ENCODE data around the gene DLGAP1.

Gene DLGAP1

GRCh38 chr18:3524706-3525105 lies 930.4 kb downstream of the DLGAP1 start (continued):
- TF ChIP-seq, protein P1, sequence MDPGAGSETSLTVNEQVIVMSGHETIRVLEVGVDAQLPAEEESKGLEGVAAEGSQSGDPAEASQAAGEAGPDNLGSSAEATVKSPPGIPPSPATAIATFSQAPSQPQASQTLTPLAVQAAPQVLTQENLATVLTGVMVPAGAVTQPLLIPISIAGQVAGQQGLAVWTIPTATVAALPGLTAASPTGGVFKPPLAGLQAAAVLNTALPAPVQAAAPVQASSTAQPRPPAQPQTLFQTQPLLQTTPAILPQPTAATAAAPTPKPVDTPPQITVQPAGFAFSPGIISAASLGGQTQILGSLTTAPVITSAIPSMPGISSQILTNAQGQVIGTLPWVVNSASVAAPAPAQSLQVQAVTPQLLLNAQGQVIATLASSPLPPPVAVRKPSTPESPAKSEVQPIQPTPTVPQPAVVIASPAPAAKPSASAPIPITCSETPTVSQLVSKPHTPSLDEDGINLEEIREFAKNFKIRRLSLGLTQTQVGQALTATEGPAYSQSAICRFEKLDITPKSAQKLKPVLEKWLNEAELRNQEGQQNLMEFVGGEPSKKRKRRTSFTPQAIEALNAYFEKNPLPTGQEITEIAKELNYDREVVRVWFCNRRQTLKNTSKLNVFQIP (CRISPR knock-in tag; IDR thresholded peaks at IDR 0.05; ENCODE audit: borderline replicate concordance, low read depth), result no peak
- TF ChIP-seq ZFP3 (CRISPR knock-in tag; IDR thresholded peaks at IDR 0.05), result no peak

- ATAC-seq, result no peak
- TF ChIP-seq, protein P2, sequence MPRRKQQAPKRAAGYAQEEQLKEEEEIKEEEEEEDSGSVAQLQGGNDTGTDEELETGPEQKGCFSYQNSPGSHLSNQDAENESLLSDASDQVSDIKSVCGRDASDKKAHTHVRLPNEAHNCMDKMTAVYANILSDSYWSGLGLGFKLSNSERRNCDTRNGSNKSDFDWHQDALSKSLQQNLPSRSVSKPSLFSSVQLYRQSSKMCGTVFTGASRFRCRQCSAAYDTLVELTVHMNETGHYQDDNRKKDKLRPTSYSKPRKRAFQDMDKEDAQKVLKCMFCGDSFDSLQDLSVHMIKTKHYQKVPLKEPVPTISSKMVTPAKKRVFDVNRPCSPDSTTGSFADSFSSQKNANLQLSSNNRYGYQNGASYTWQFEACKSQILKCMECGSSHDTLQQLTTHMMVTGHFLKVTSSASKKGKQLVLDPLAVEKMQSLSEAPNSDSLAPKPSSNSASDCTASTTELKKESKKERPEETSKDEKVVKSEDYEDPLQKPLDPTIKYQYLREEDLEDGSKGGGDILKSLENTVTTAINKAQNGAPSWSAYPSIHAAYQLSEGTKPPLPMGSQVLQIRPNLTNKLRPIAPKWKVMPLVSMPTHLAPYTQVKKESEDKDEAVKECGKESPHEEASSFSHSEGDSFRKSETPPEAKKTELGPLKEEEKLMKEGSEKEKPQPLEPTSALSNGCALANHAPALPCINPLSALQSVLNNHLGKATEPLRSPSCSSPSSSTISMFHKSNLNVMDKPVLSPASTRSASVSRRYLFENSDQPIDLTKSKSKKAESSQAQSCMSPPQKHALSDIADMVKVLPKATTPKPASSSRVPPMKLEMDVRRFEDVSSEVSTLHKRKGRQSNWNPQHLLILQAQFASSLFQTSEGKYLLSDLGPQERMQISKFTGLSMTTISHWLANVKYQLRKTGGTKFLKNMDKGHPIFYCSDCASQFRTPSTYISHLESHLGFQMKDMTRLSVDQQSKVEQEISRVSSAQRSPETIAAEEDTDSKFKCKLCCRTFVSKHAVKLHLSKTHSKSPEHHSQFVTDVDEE (CRISPR knock-in tag; IDR thresholded peaks at IDR 0.05), result no peak
- TF ChIP-seq ZFP30 (CRISPR knock-in tag; IDR thresholded peaks at IDR 0.05) (no peak), OSR1 (CRISPR knock-in tag; IDR thresholded peaks at IDR 0.05) (no peak), TOX (CRISPR knock-in tag; IDR thresholded peaks at IDR 0.05; ENCODE audit: borderline replicate concordance) (no peak), ZNF70 (CRISPR knock-in tag; IDR thresholded peaks at IDR 0.05) (no peak)
- TF ChIP-seq, protein P3, sequence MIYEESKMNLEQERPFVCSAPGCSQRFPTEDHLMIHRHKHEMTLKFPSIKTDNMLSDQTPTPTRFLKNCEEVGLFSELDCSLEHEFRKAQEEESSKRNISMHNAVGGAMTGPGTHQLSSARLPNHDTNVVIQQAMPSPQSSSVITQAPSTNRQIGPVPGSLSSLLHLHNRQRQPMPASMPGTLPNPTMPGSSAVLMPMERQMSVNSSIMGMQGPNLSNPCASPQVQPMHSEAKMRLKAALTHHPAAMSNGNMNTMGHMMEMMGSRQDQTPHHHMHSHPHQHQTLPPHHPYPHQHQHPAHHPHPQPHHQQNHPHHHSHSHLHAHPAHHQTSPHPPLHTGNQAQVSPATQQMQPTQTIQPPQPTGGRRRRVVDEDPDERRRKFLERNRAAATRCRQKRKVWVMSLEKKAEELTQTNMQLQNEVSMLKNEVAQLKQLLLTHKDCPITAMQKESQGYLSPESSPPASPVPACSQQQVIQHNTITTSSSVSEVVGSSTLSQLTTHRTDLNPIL (CRISPR knock-in tag; IDR thresholded peaks at IDR 0.05; ENCODE audit: low read depth), result no peak
These were observed 934.6 kb downstream of the DLGAP1 start for GRCh38 chr18:3520230-3521085.

DNA sequence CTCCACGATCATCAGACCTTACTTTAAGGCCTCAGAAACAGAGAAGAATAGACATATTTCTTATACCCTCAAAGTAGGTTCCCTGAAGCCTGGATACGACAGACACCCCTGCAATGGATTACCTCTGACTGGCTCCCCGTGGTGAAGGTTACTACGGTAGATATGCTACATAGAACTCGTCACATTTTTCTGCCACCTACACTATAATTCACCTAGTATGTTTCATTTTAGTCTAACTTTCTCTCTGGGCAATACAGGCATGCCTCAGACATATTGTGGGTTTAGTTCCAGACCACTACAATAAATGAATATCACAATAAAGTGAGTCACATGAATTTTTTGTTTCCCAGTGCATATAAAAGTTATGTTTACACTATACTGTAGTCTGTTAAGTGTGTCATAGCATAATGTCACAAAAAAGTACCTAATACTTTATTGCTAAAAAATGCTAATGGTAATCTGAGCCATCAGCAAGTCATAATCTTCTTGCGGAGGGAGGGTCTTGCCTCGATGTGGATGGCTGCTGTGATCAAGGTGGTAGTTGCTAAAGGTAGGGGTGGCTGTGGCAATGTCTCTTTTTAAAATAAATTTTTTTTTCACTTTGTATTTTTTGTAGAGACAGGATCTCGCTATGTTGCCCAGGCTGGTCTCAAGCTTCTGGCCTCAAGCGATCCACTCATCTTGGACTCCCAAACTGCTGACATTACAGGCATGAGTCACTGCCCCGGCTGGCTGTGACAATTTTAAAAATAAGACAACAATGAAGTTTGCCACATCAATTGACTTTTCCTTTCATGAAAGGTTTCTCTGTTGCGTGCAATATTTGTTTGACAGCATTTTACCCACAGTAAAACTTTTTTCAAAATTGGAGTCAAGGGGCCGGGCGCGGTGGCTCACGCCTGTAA lies 940.5 kb downstream of the DLGAP1 start:
- ATAC-seq, result no peak
- no peak for TF ChIP-seq GLIS3 (CRISPR knock-in tag; IDR thresholded peaks at IDR 0.05)
- TF ChIP-seq ZNF8 (CRISPR knock-in tag; IDR thresholded peaks at IDR 0.05), result no peak
- TF ChIP-seq CSRNP3 (CRISPR knock-in tag; IDR thresholded peaks at IDR 0.05), result no peak
- no peak for TF ChIP-seq BACH2 (CRISPR knock-in tag; IDR thresholded peaks at IDR 0.05; ENCODE audit: borderline replicate concordance)
- TF ChIP-seq ESRRG (CRISPR knock-in tag; IDR thresholded peaks at IDR 0.05), result no peak
- TF ChIP-seq ISL1 (CRISPR knock-in tag; IDR thresholded peaks at IDR 0.05), result no peak
- no peak for TF ChIP-seq PATZ1 (CRISPR knock-in tag; IDR thresholded peaks at IDR 0.05; ENCODE audit: borderline replicate concordance)
- TF ChIP-seq TCF4 (CRISPR knock-in tag; IDR thresholded peaks at IDR 0.05; ENCODE audit: borderline replicate concordance), result no peak
- TF ChIP-seq ZFP30 (CRISPR knock-in tag; IDR thresholded peaks at IDR 0.05), result no peak
- TF ChIP-seq PPARA (CRISPR knock-in tag; IDR thresholded peaks at IDR 0.05; ENCODE audit: borderline replicate concordance), result no peak
- no peak for TF ChIP-seq ARNTL (CRISPR knock-in tag; IDR thresholded peaks at IDR 0.05; ENCODE audit: borderline replicate concordance, low read depth)
- TF ChIP-seq, protein P2 (CRISPR knock-in tag; IDR thresholded peaks at IDR 0.05), result no peak
- no peak for TF ChIP-seq CSDC2 (CRISPR knock-in tag; IDR thresholded peaks at IDR 0.05)
- no peak for TF ChIP-seq TOX (CRISPR knock-in tag; IDR thresholded peaks at IDR 0.05; ENCODE audit: borderline replicate concordance)
- TF ChIP-seq ZNF565 (CRISPR knock-in tag; conservative IDR thresholded peaks at IDR 0.05; ENCODE audit: low read depth), result no peak
- TF ChIP-seq, protein P1 (CRISPR knock-in tag; IDR thresholded peaks at IDR 0.05; ENCODE audit: borderline replicate concordance, low read depth), result no peak
- no peak for TF ChIP-seq RARB (CRISPR knock-in tag; IDR thresholded peaks at IDR 0.05)
- no peak for TF ChIP-seq ZC3H10 (CRISPR knock-in tag; IDR thresholded peaks at IDR 0.05)

Measured in SK-N-SH treated with all-trans-retinoic acid at 6 μM for 48 hours (cell line).